Fibroblast of the aortic adventitia (primary cell): Measurements from ENCODE around the gene RASGRP3. TPM values are rescaled to one million over a fixed set of nuclear protein-coding genes. Genes with fewer than 3 reads are reported as not detected.

ENCODE experiments used
- DNase-seq: peaks from one replicate; pipeline ENCODE4 v3.0.0-alpha.2; 2010; ENCODE audit warnings: low read depth
- H3K4me3 ChIP-seq: 2 replicates; pipeline ENCODE4 v1.5.1; 2011; ENCODE audit warnings: low read depth, mild to moderate bottlenecking, control low read depth, low read length, moderate library complexity
- total RNA-seq: library from RNA; depleted of rRNA; stranded (reverse); fragments of >200 nt; gene quantifications from 2 replicates; pipeline ENCODE4 v1.2.3, GENCODE V29; 2012; ENCODE audit warnings: low replicate concordance
- TF ChIP-seq, protein P1 (sequence below): IDR thresholded peaks from 2 replicates; pipeline ENCODE4 v1.5.1; 2011; ENCODE audit warnings: mild to moderate bottlenecking, low read length, control low read depth, inconsistent platforms; ENCODE audit not compliant: insufficient read depth

Gene RASGRP3
- total RNA-seq, 1 donor = 7.8 TPM

DNA sequence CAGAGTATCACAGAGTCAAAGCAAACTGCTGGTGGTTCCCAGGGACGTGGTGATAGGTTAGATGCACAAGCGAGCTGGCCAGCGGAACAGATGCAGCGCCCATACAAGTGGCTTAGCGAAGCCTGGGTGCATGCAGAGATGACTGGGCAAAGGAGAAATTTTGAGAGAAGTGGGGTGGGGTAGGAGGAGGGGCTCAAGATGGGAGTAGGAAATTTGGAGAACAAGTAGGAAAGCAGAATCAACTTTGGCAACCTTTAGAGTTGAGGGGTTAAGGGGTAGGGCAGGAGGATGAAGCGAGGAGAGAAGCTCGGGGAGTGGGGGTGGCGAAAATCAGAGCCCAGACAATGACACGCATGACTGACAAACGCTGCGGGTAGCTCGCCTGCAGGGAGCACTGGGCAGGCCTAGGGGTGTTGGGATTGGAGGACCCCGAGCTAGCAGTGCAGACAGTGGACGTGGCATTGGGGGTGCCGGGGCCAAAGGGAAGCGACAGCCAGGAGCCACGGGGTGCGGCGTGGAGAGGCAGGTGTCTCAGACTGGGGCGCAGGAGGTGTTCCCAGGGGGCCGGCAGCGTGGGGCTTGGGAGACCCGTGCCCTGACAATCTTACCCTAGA is 122.2 kb downstream of the RASGRP3 start:
- TF ChIP-seq, protein P1, sequence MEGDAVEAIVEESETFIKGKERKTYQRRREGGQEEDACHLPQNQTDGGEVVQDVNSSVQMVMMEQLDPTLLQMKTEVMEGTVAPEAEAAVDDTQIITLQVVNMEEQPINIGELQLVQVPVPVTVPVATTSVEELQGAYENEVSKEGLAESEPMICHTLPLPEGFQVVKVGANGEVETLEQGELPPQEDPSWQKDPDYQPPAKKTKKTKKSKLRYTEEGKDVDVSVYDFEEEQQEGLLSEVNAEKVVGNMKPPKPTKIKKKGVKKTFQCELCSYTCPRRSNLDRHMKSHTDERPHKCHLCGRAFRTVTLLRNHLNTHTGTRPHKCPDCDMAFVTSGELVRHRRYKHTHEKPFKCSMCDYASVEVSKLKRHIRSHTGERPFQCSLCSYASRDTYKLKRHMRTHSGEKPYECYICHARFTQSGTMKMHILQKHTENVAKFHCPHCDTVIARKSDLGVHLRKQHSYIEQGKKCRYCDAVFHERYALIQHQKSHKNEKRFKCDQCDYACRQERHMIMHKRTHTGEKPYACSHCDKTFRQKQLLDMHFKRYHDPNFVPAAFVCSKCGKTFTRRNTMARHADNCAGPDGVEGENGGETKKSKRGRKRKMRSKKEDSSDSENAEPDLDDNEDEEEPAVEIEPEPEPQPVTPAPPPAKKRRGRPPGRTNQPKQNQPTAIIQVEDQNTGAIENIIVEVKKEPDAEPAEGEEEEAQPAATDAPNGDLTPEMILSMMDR = no peak
- H3K4me3 ChIP-seq = peak overlapping the region; percentile 97
- peak; percentile 40 for DNase-seq

- peak within 1 kb of the TSS; percentile 97 for H3K4me3 ChIP-seq
- DNase-seq = peak; percentile 99
- TF ChIP-seq, protein P1 = peak; percentile 18
Measured at GRCh38 chr2:33599175-33599942, 122.9 kb downstream of the RASGRP3 start, which contains the start of gene FAM98A. Gene FAM98A, minus strand, starts transcription at chr2:33599299. Its CDS starts 78 bp downstream, at chr2:33599221.

DNA sequence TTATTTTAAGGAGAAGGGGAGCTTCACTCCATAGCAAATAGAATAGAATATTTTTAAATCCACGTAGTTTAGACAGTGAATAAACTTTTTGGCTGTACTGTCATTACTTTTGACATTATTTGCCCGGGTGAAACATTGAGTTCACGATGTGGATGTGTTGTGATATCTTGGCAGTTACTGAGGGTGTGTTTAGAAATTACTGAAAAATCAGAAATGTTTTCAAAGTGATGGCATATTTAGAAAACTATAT is 123.4 kb downstream of the RASGRP3 start:
- TF ChIP-seq, protein P1 = no peak
- DNase-seq = no peak
- peak overlapping the region; percentile 83 for H3K4me3 ChIP-seq

- no peak for DNase-seq
- TF ChIP-seq, protein P1 = no peak
Measured at GRCh38 chr2:33602201-33602830, 125.9 kb downstream of the RASGRP3 start.

DNA sequence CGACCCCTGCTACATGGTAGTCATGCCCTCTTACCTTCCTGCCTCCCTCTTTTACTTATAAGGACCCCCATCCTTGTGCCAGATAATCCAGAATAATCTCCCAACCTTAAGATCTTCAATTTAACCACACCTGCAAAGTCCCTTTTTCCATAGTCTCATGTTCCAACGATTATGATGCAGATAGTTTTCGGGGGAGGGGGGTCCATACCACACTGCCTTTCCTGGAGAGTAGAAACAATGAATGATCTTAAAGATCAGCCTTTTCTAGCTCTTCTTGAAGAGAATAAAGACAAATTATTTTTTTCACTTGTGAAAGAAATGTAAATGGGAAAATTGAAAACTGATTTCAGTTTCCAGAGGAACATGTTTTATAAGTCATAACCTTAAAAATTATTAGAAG is 127.0 kb downstream of the RASGRP3 start:
- DNase-seq = no peak
- TF ChIP-seq, protein P1 = no peak
- H3K4me3 ChIP-seq = no peak overlapping the region

More at GRCh38 chr2:33602201-33602830, 125.9 kb downstream of the RASGRP3 start:
- no peak overlapping the region for H3K4me3 ChIP-seq

GRCh38 chr2:33605056-33605455 is 128.6 kb downstream of the RASGRP3 start:
- TF ChIP-seq, protein P1 = no peak
- H3K4me3 ChIP-seq = no peak overlapping the region
- DNase-seq = no peak
